RWPE2 (cell line): ENCODE data around the gene NHS.

ENCODE experiments used
- ATAC-seq: fragments of 200-7000 bp; cut with Tn5 transposase; 3 replicates; pipeline ENCODE4 v1.9.1; 2021; ENCODE audit warnings: low read depth
- DNase-seq: peaks from one replicate; pipeline ENCODE4 v3.0.0-alpha.2; 2020; ENCODE audit warnings: low spot score
- H3K27ac ChIP-seq: fragments of 450-650 bp; 2 replicates; pipeline ENCODE4 v1.5.1; 2017; ENCODE audit warnings: mild to moderate bottlenecking; ENCODE audit not compliant: poor library complexity, severe bottlenecking
- H3K27me3 ChIP-seq: fragments of 250-450 bp; sonication (Bioruptor Pico); 2 replicates; pipeline ENCODE4 v1.5.1; 2021; ENCODE audit warnings: mild to moderate bottlenecking, moderate library complexity; ENCODE audit not compliant: insufficient read depth, poor library complexity, severe bottlenecking
- H3K36me3 ChIP-seq: fragments of 250-450 bp; sonication (Bioruptor Pico); 2 replicates; pipeline ENCODE4 v1.5.1; 2020; ENCODE audit warnings: low read depth, mild to moderate bottlenecking, moderate library complexity
- H3K4me1 ChIP-seq: fragments of 250-450 bp; sonication (Bioruptor Pico); 2 replicates; pipeline ENCODE4 v1.5.1; 2021; ENCODE audit warnings: mild to moderate bottlenecking, moderate library complexity; ENCODE audit not compliant: insufficient read depth, poor library complexity, severe bottlenecking
- H3K4me3 ChIP-seq: fragments of 250-450 bp; sonication (Bioruptor Pico); 2 replicates; pipeline ENCODE4 v1.5.1; 2021; ENCODE audit warnings: mild to moderate bottlenecking, moderate library complexity; ENCODE audit not compliant: severe bottlenecking
- H3K9me3 ChIP-seq: fragments of 250-450 bp; sonication (Bioruptor Pico); 2 replicates; pipeline ENCODE4 v1.5.1; 2021; ENCODE audit warnings: mild to moderate bottlenecking, moderate library complexity; ENCODE audit not compliant: severe bottlenecking
- TF ChIP-seq, protein P1 (sequence below): fragments of 450-650 bp; IDR thresholded peaks from one replicate; pipeline ENCODE4 v1.5.1; 2017; ENCODE audit warnings: mild to moderate bottlenecking, moderate library complexity; ENCODE audit not compliant: poor library complexity, severe bottlenecking

NHS gene

GRCh38 chrX:17616936-17617335 lies 241.9 kb downstream of the NHS start:
- DNase-seq (no peak), ATAC-seq (no peak)
- no peaks in the 10 kb centered on the region for H3K27me3 ChIP-seq
- no peaks in the 10 kb centered on the region for H3K36me3 ChIP-seq
- H3K27ac ChIP-seq = no peak overlapping the region
- H3K4me3 ChIP-seq = no peak overlapping the region
- peaks cover 7% of the 10 kb centered on the region for H3K4me1 ChIP-seq
- TF ChIP-seq, protein P1, sequence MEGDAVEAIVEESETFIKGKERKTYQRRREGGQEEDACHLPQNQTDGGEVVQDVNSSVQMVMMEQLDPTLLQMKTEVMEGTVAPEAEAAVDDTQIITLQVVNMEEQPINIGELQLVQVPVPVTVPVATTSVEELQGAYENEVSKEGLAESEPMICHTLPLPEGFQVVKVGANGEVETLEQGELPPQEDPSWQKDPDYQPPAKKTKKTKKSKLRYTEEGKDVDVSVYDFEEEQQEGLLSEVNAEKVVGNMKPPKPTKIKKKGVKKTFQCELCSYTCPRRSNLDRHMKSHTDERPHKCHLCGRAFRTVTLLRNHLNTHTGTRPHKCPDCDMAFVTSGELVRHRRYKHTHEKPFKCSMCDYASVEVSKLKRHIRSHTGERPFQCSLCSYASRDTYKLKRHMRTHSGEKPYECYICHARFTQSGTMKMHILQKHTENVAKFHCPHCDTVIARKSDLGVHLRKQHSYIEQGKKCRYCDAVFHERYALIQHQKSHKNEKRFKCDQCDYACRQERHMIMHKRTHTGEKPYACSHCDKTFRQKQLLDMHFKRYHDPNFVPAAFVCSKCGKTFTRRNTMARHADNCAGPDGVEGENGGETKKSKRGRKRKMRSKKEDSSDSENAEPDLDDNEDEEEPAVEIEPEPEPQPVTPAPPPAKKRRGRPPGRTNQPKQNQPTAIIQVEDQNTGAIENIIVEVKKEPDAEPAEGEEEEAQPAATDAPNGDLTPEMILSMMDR = no peak
- H3K9me3 ChIP-seq = no peaks in the 10 kb centered on the region

GRCh38 chrX:17617806-17618205 lies 242.8 kb downstream of the NHS start:
- Histone ChIP-seq H3K9me3 (no peaks in the 10 kb centered on the region), H3K4me1 (peaks cover 7% of the 10 kb centered on the region), H3K36me3 (no peaks in the 10 kb centered on the region), H3K4me3 (no peak overlapping the region), H3K27me3 (no peaks in the 10 kb centered on the region), H3K27ac (no peak overlapping the region)
- TF ChIP-seq, protein P1 = no peak
- ATAC-seq (no peak), DNase-seq (no peak)

- Histone ChIP-seq H3K36me3 (no peaks in the 10 kb centered on the region), H3K4me3 (no peak overlapping the region), H3K4me1 (no peaks in the 10 kb centered on the region), H3K9me3 (no peaks in the 10 kb centered on the region), H3K27ac (no peak overlapping the region), H3K27me3 (no peaks in the 10 kb centered on the region)
- DNase-seq (no peak), ATAC-seq (no peak)
- TF ChIP-seq, protein P1 = no peak
Observed at GRCh38 chrX:17621566-17622270, 246.7 kb downstream of the NHS start.

GRCh38 chrX:17622331-17622730 lies 247.3 kb downstream of the NHS start:
- H3K4me1 ChIP-seq = no peaks in the 10 kb centered on the region
- ATAC-seq = no peak

DNA sequence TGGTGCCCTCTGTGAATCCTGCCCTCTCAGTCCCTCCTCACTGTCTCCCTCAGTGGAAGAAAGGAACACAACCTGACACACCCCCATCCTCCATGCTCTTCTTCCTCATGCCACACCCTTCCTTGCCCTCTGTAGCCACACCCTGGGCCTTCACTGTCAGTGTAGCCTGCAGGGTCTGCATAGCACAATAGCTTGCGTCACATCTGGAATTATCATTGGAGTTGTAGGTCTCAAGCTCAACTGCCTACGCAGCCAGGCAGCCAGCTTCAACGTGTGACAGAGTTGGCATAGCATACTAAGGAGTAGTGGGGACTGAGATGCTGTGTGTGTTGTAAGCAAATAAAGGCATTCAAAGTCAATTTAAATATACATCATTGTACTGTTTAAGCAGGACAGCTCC lies 248.8 kb downstream of the NHS start:
- Histone ChIP-seq H3K27ac (no peak overlapping the region), H3K9me3 (no peaks in the 10 kb centered on the region), H3K27me3 (no peaks in the 10 kb centered on the region), H3K4me3 (no peak overlapping the region), H3K36me3 (no peaks in the 10 kb centered on the region), H3K4me1 (no peaks in the 10 kb centered on the region)
- DNase-seq (no peak), ATAC-seq (no peak)
- TF ChIP-seq, protein P1 = no peak

More at GRCh38 chrX:17622331-17622730, 247.3 kb downstream of the NHS start:
- Histone ChIP-seq H3K4me3 (no peak overlapping the region), H3K36me3 (no peaks in the 10 kb centered on the region), H3K27ac (no peak overlapping the region), H3K9me3 (no peaks in the 10 kb centered on the region), H3K27me3 (no peaks in the 10 kb centered on the region)
- DNase-seq = no peak
- TF ChIP-seq, protein P1 = no peak
